ENCODE results near the gene KIAA1671.

DNA sequence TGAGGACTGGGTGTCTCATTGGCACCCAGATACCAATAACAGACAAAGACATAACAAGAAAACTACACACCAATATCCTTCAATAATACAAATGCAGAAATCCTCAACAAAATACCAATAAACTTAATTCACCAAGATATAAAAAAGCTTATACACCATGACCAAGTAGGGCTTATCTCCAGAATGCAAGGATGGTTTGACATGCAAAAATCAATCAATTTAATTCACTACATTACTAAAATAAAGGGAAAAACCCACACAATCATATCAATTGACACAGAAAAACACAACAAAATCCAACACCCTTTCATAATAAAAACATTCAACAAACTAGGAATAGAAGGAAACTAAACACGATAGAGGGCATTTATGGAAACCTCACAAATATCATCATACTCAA, 46.6 kb upstream of the KIAA1671 start:
- TF ChIP-seq POLR2A (IDR thresholded peaks at IDR 0.05) (no peak), CTCF (IDR thresholded peaks at IDR 0.05) (no peak), POLR2AphosphoS5 (IDR thresholded peaks at IDR 0.05) (no peak)

All from transverse colon (tissue), 4 donors.